Measurements from ENCODE around the gene HOXD3. TPM values are rescaled to one million over a fixed set of nuclear protein-coding genes. Genes with fewer than 3 reads are reported as not detected.

HOXD3 gene
- total and polyA plus RNA-seq, 2 experiments from 2014 or later, result 2.3 to 3.2 TPM

GRCh38 chr2:176117162-176117822, 39.8 kb upstream of the HOXD3 start:
- H3K36me3 ChIP-seq (ENCODE audit: low read depth), result peaks cover 10% of the 10 kb centered on the region; the same call in 1 of the 2 replicates
- H3K79me2 ChIP-seq (ENCODE audit: insufficient read depth), result peaks cover 98% of the 10 kb centered on the region
- no peaks in the 10 kb centered on the region; the same call in 1 of the 2 replicates for H3K4me1 ChIP-seq (ENCODE audit: insufficient read depth)
- H4K20me1 ChIP-seq (ENCODE audit: insufficient read depth), result no peaks in the 10 kb centered on the region
- in situ Hi-C loops (cut with MboI), result loop anchor here (25.0 kb wide), 1 partner anchor 1620 kb away; no protein-coding TSS in a partner anchor
- no peak overlapping the region for H2AFZ ChIP-seq
- H3K4me3 ChIP-seq, result no peak overlapping the region
- no peaks in the 10 kb centered on the region for H3K9me2 ChIP-seq (ENCODE audit: insufficient read depth)
- H3K9me3 ChIP-seq (ENCODE audit: low read depth), result no peaks in the 10 kb centered on the region
- 74 to 75% methylated on average over 31 to 40 of the region's 40 CpGs for WGBS, 2 experiments (ENCODE audit: low coverage in 1 of 2, low lambda C conversion rate in 2 of 2, missing lambda C conversion rate in 2 of 2)
- H3F3A ChIP-seq (ENCODE audit: insufficient read depth), result peaks cover 16% of the 10 kb centered on the region
- TF ChIP-seq EZH2 (IDR thresholded peaks at IDR 0.05; ENCODE audit: insufficient read depth, poor library complexity, severe bottlenecking), result no peak
- no peak for TF ChIP-seq EZH2phosphoT487 (IDR thresholded peaks at IDR 0.05; ENCODE audit: insufficient read depth, low read depth)
- DNase-seq, result no peak
- no peak overlapping the region for H3K9ac ChIP-seq
- peak overlapping the region; percentile 88 for H3K27ac ChIP-seq
- H3K4me2 ChIP-seq (ENCODE audit: unreplicated experiment), result no peak overlapping the region
- no peaks in the 10 kb centered on the region for H3K27me3 ChIP-seq (replicated peaks; ENCODE audit: insufficient read depth)

- TF ChIP-seq EZH2 (IDR thresholded peaks at IDR 0.05; ENCODE audit: insufficient read depth, poor library complexity, severe bottlenecking), result no peak
- no peak for TF ChIP-seq EZH2phosphoT487 (IDR thresholded peaks at IDR 0.05; ENCODE audit: insufficient read depth, low read depth)
- WGBS, 2 experiments (ENCODE audit: low coverage in 1 of 2, low lambda C conversion rate in 2 of 2, missing lambda C conversion rate in 2 of 2), result 83 to 88% methylated on average over 11 of the region's 11 CpGs
Observed at GRCh38 chr2:176117823-176118371, 39.2 kb upstream of the HOXD3 start.

GRCh38 chr2:176118601-176119339, 38.3 kb upstream of the HOXD3 start:
- H4K20me1 ChIP-seq (ENCODE audit: insufficient read depth), result no peaks in the 10 kb centered on the region
- H3K36me3 ChIP-seq (ENCODE audit: low read depth), result peaks cover 10% of the 10 kb centered on the region; the same call in 1 of the 2 replicates
- peak overlapping the region; percentile 13 for H3K4me2 ChIP-seq (ENCODE audit: unreplicated experiment)
- peak overlapping the region; percentile 4; the same call in 1 of the 2 replicates for H3K27ac ChIP-seq
- H3F3A ChIP-seq (ENCODE audit: insufficient read depth), result peaks cover 13% of the 10 kb centered on the region
- H3K9me2 ChIP-seq (ENCODE audit: insufficient read depth), result no peaks in the 10 kb centered on the region
- TF ChIP-seq EZH2 (IDR thresholded peaks at IDR 0.05; ENCODE audit: insufficient read depth, poor library complexity, severe bottlenecking) (no peak), EZH2phosphoT487 (IDR thresholded peaks at IDR 0.05; ENCODE audit: insufficient read depth, low read depth) (no peak)
- no peak overlapping the region for H3K4me3 ChIP-seq
- H3K9ac ChIP-seq, result no peak overlapping the region
- H3K27me3 ChIP-seq (replicated peaks; ENCODE audit: insufficient read depth), result no peaks in the 10 kb centered on the region
- in situ Hi-C loops (cut with MboI), result loop anchor here (25.0 kb wide), 1 partner anchor 1619 kb away; no protein-coding TSS in a partner anchor
- 57 to 61% methylated on average over 24 of the region's 24 CpGs for WGBS, 2 experiments (ENCODE audit: low coverage in 1 of 2, low lambda C conversion rate in 2 of 2, missing lambda C conversion rate in 2 of 2)
- no peak overlapping the region for H2AFZ ChIP-seq
- no peaks in the 10 kb centered on the region for H3K9me3 ChIP-seq (ENCODE audit: low read depth)
- no peaks in the 10 kb centered on the region; the same call in 1 of the 2 replicates for H3K4me1 ChIP-seq (ENCODE audit: insufficient read depth)
- peaks cover 91% of the 10 kb centered on the region for H3K79me2 ChIP-seq (ENCODE audit: insufficient read depth)
- DNase-seq, result peak; percentile 78

More at GRCh38 chr2:176117823-176118371, 39.2 kb upstream of the HOXD3 start:
- Histone ChIP-seq H3K9me3 (ENCODE audit: low read depth) (no peaks in the 10 kb centered on the region), H2AFZ (no peak overlapping the region), H3K27ac (no peak overlapping the region; the same call in 1 of the 2 replicates), H3K4me2 (ENCODE audit: unreplicated experiment) (no peak overlapping the region), H3K36me3 (ENCODE audit: low read depth) (peaks cover 10% of the 10 kb centered on the region; the same call in 1 of the 2 replicates), H3K27me3 (replicated peaks; ENCODE audit: insufficient read depth) (no peaks in the 10 kb centered on the region), H3K4me3 (no peak overlapping the region), H3K79me2 (ENCODE audit: insufficient read depth) (peaks cover 92% of the 10 kb centered on the region), H3F3A (ENCODE audit: insufficient read depth) (peaks cover 16% of the 10 kb centered on the region), H3K4me1 (ENCODE audit: insufficient read depth) (no peaks in the 10 kb centered on the region; the same call in 1 of the 2 replicates), H4K20me1 (ENCODE audit: insufficient read depth) (no peaks in the 10 kb centered on the region), H3K9ac (no peak overlapping the region), H3K9me2 (ENCODE audit: insufficient read depth) (no peaks in the 10 kb centered on the region)
- in situ Hi-C loops (cut with MboI), result loop anchor here (25.0 kb wide), 1 partner anchor 1619 kb away; no protein-coding TSS in a partner anchor
- no peak for DNase-seq

Data from GM23248 (cell line).